HG02571 (cell line): Measurements from ENCODE around the gene B3GALT2.

Experiments
- ATAC-seq: cut with Tn5 transposase; IDR thresholded peaks from one replicate; pipeline ENCODE4 v1.9.1; 2021; ENCODE audit warnings: mild to moderate bottlenecking, moderate library complexity; ENCODE audit not compliant: unreplicated experiment

Gene B3GALT2

DNA sequence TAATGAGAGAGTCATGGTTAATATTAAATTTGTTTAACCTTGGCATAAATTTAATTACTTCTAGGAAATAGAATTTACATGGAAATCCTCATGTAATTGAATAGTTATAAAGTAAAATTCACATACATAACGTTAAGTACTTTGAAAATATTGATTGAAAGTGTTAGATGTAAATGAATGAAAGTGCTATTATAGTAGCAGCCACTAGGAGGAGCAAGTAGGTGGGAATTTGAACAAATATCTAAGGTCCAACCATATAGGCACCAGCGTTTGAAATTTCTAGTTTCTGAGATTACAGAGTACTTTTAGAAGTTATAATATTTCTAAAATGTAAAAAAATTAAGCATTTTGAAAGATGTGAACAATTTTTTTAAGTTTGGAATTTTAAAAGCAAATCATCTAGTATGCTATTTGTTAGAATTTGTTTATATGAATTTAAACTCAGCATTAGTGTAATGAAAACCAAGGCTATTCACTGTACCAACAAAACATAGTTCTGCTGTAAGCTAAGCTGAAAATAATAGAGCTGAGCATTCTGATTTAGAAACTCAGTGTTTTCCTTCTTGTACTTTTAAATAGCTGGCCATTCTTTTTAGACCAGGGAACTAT lies 3.3 kb downstream of the B3GALT2 start:
- ATAC-seq, result peak; percentile 71

DNA sequence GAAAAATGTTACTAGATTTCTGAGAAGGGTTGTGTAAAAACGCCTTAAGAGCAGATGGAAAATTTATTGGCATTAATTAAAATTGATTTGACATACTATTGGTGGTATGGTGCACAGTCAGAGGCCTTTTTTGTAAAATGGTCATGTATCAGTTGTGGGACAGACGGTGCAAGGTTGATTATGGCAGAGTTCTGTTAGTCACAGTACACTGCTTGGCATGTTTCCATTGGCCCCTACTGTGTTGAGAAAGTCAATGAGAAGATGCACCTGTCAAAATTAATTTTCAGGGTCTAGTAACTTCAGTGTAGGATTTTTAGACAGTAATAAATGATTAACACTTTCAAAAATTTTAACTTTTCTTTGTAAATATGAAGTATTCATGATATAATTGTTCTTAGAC lies 4.4 kb downstream of the B3GALT2 start:
- no peak for ATAC-seq

DNA sequence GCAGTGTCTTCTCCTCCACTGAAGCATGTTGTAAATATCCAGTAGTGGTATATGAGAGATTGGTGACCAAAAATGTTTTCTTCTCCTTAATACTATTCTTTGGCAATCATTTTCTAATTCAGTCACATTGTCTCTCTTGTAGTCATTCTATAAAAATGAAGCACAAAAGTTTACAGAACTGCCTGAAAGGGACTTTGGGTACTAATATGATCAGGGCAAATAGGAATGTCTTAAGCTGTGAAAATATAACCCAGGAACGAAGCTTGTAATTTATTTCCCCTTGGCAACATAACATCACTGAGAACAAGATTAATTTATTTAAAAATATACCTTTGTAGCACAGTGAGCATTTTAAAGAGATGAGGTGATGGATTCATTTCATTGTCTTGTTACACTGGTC lies 4.9 kb downstream of the B3GALT2 start:
- no peak for ATAC-seq

DNA sequence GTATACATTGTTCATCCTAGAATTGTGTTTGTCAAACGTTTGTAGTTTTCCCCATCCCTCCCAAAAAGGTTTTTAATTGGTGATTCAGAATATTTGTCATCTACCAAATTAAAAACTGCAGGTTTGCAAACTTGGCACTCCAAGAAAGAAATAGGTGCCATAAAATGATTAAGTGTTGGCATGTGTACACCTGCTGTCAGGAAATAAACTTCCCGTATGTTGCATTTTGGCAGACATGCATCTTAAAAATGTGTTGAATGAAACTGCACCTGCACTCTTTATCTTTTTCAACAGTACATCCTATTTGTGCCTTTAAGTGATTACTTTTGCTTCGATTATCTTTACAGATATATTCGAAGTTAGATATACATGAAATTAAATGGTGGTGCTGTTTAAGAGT lies 7.3 kb downstream of the B3GALT2 start:
- no peak for ATAC-seq

DNA sequence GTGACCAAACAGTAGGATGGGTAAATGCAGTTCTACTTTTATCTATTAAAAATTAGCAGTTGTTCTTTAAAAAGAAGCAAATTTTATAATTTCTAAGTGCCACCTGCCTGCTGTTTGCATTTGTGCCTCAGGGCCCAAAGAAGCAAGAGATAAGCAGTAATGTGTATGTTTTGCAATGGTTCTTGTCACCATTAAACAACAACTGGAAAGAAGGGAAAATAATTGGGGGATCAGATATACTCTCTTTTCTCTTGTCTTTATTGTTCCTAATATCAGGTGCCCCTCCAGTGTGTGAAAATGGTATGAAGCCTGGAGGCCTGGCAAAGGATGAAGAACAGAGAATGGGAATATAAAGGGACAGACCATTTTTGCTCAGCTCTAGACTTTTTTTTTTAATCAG lies 9.6 kb downstream of the B3GALT2 start:
- no peak for ATAC-seq

DNA sequence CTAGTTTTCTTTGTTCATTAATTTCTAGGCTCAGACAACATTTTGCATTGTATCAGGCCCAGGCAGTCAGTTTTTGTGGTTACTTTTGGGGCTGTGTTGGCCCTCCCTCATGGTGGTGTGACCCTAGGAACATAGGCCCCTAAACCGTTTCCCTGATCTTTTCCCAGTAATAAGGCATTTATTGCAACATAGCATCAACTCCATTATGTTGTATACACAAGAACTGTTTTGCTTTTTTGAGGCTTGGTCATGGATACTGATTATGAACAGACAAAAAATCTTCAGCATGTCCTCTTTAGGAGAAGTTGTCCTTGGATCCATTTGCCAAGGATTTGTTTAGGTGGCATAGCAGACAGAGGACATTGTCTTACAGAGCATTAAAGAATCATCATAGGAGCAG lies 10.3 kb downstream of the B3GALT2 start:
- no peak for ATAC-seq

DNA sequence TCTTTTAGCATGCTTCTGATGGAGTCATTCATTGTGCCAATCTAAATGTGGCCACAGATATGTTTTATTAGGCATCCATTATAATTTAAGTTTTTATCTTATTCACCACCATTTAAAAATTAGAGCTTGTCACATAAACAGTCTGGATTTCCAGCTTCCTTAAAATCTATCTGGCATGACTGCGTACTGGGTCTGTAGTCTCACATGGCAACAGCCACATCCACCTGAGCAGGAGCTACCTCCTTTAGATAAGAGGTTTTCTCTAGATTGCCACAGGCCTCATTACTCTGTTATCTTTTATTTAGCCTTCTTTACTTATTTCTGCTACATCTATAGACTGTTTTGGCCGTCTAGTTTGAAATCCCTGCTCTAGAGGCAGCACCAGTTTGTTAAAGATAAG lies 29.1 kb downstream of the B3GALT2 start:
- no peak for ATAC-seq

DNA sequence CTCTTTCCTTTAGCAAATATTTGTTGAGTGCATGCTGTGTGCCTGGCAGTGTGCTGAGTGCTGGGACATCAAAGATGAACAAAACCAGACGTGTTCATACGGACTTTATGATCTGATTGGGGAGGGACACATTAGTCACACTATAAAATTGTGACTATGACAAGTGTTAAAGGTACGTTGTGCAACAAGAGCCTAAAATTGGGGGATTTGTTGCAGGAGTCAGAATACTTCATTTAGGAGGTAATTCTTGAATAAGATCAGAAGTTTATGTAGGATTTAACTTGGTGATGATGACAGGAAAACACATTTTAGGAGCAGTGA lies 29.6 kb downstream of the B3GALT2 start:
- no peak for ATAC-seq

DNA sequence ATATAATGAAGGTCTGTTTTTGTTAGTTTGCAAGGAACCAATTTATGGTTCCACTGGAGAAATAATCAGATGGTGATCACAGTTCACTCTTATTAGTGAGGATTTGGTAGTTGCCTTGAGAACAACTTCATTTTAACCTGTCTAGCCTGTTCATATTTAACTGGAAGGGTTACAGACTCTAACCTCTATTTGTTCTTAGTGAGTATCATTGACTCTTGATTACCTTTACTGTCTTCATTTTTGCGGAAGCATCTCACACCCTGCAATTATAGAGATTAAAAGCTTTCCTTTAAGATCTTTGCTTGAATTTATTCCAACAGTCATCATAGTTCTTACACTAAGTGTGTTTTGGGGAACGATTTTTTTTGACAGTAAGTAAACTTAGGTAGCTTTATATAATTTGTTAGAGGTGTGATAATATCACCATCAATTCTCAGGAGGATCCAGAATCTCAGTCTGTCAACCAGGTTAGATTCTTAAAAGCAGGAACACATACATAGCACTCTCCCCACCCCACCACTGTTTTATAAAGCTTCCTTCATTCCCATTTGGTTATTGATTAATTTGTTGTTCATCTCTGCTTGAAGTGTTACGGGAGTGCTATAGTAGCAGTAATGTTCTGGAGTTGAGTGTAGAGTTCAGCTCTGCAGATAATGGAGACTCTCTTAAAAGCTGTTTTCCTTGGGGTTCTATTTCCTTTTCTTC lies 30.1 kb downstream of the B3GALT2 start:
- no peak for ATAC-seq

DNA sequence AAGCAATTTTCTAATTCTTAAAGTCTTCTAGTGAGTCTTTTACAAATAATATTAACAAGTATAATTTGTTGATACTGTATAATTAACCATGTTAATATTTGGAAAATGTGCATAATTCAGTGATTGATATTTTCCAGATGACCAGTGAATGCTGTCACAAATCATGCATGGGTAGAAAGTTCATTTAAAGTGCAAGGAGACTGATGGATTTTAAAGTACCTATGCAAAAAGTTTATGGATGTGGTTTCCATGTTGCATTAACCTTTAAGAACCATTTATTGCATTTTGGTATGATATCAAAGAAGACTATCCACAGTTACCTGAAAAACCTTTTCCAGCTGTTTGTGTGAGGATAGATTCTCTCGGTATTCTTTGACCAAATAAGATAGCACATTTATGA lies 41.4 kb downstream of the B3GALT2 start:
- no peak for ATAC-seq

DNA sequence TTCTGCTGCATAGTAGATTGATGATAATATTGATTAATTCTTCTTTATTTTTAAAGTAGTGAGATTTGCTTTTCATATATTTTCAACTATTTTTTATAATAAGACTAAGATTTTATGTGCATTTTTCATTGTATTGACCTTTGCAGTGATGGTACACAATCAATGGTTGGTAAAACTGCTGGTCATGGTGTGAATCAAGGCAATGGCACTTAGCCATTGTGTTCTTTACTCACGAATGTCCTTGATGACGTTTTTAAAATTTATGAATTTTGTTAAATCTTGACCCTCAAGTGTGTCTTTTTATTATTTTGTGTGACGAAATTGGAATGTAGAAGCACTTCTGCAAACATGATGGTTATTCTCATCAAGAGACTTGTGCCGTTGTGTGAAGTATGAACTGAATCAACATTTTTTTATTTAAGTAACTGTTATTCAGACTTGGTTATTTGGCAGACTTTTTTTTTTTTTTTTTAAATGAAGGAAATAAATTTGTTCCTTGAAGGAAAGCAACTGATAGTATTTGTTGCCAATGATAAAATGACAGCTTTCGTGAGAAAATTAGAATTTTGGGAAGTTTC lies 42.0 kb downstream of the B3GALT2 start:
- no peak for ATAC-seq

DNA sequence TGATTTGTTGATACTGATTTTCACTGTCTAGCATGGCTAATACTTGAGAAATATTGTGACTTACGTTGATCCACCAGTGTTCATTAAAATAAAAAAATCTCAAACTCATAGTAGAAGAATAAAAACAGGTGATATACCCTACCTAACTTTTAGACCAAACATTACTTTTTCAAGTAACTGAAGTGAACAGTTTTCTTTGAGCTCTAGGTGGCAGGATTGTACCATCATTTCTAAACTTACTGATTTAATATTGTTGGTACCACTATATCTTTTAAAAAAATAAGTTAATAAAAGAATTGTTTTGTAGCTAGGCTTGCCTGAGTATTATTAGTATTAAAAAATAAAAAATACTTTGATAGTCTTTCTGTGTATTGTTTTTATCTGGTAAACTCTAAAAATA lies 43.1 kb downstream of the B3GALT2 start:
- no peak for ATAC-seq

DNA sequence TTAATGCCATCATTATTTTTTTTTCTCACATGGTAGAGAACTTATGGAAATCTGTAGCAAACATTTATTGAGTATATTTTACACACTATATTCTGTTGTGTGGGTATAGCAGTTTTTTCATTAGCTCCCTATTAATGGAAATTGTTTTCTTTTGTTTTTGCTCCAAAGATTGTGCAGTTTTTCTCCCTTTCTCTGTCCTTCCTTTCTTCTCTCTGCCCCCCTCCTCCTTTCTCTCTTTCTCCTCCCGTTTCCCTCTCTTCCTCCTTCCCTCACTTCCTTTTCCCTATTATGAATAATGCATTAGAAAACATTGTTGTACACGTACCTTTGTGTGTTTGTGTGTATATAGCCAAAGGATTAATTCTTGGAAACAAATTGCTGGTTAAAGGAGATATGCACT lies 44.0 kb downstream of the B3GALT2 start:
- ATAC-seq, result no peak

DNA sequence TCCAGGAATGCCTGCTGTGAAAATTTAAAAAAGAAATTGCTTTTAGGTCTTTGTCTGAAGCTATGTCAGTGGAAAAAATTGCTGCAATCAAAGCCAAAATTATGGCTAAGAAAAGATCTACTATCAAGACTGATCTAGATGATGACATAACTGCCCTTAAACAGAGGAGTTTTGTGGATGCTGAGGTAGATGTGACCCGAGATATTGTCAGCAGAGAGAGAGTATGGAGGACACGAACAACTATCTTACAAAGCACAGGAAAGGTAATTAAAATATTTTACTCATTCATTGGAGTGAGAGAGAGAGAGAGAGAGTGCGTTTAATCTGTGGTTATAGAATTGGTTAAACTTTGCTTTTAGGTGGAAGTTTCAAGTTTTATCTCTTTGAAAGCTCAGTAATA lies 44.6 kb downstream of the B3GALT2 start:
- ATAC-seq, result no peak

DNA sequence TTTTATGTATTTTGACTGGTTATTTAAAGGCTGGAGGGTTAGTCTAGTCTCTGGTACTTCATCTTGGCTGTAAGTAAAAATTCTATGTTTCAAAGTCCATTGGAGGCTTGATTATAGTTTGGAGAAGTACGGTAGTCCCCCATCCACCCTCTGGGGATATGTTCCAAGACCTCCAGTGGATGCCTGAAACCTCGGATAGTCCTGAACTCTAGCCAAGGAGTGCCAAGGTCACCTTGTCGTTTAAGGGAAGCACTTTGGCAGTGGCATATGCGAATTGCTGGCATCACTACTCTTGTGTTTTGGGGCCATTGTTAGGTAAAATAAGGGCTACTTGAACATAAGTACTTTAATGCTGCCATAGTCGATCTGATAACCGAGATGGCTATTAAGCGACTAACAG lies 46.2 kb downstream of the B3GALT2 start:
- no peak for ATAC-seq

DNA sequence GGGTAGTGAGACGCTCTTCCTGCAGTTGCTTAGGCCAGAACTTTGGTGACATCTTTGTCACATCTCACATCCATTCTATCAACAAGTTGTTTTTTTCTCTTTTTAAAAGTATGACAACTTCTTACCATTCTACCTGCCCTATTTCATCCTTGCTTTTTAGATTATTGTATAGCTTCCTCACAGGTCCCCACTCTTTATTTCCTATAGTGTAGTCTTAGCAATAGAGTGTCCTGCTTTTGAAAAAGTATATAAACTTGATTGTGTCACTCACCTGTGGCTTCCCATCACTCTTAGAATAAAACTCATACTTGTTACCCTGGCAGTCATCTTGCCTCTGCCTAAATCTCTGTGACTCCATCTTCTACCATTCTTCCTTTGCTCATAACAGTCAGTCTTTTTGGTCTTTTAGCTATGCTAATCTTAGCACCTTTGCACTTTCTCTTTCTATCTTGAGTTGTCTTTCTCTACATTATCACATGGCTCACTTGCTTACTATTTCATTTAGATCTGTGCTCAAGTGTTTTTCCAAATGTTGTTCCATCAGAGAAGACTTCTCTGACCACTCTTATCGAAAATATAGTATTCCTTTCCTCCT lies 55.0 kb downstream of the B3GALT2 start:
- no peak for ATAC-seq
